DOHH2 (cell line): ENCODE measurements around the gene ALKBH3.

Experiments used
- H3F3A ChIP-seq: fragments of 200-600 bp; sonication (generic), shearing (Covaris generic); 2 replicates; pipeline ENCODE4 v1.6.0; 2016; ENCODE audit warnings: antibody characterized with exemption, mild to moderate bottlenecking; ENCODE audit not compliant: control insufficient read depth, insufficient read depth
- H3K27ac ChIP-seq: fragments of 200-600 bp; sonication (generic); 2 replicates; pipeline ENCODE4 v1.5.1; 2014; ENCODE audit warnings: low read depth, mild to moderate bottlenecking, low read length, moderate library complexity
- H3K27me3 ChIP-seq: fragments of 200-600 bp; sonication (generic); 2 replicates; pipeline ENCODE4 v1.6.1; 2014; ENCODE audit warnings: mild to moderate bottlenecking, low read length, mixed read lengths; ENCODE audit not compliant: control insufficient read depth
- H3K36me3 ChIP-seq: fragments of 200-600 bp; sonication (generic); 2 replicates; pipeline ENCODE4 v1.6.1; 2014; ENCODE audit warnings: mild to moderate bottlenecking, low read length, moderate library complexity, mixed read lengths; ENCODE audit not compliant: control insufficient read depth
- H3K4me1 ChIP-seq: fragments of 200-600 bp; sonication (generic); 2 replicates; pipeline ENCODE4 v1.6.1; 2014; ENCODE audit warnings: mild to moderate bottlenecking, low read length, mixed read lengths; ENCODE audit not compliant: control insufficient read depth
- H3K4me2 ChIP-seq: fragments of 200-600 bp; sonication (generic); 2 replicates; pipeline ENCODE4 v1.6.0; 2014; ENCODE audit warnings: mild to moderate bottlenecking, low read length, moderate library complexity
- H3K4me3 ChIP-seq: fragments of 200-600 bp; sonication (generic); 2 replicates; pipeline ENCODE4 v1.5.1; 2014; ENCODE audit warnings: mild to moderate bottlenecking, low read length, mixed read lengths
- H3K79me2 ChIP-seq: fragments of 200-600 bp; sonication (generic); 2 replicates; pipeline ENCODE4 v1.6.1; 2014; ENCODE audit warnings: mild to moderate bottlenecking, low read length, mixed read lengths; ENCODE audit not compliant: control insufficient read depth
- H3K9me2 ChIP-seq: fragments of 200-600 bp; sonication (generic); replicated peaks from 2 replicates; pipeline ENCODE4 v1.6.1; 2014; ENCODE audit warnings: mild to moderate bottlenecking, low read length, mixed read lengths; ENCODE audit not compliant: control insufficient read depth
- H3K9me3 ChIP-seq: fragments of 200-600 bp; sonication (generic); 2 replicates; pipeline ENCODE4 v1.6.1; 2014; ENCODE audit warnings: antibody characterized with exemption, low read length, mixed read lengths; ENCODE audit not compliant: control insufficient read depth, insufficient read depth
- H4K20me1 ChIP-seq: fragments of 200-600 bp; sonication (generic); 2 replicates; pipeline ENCODE4 v1.6.0; 2014; ENCODE audit warnings: low read depth, mild to moderate bottlenecking, antibody characterized with exemption, low read length, moderate library complexity; ENCODE audit not compliant: control insufficient read depth, insufficient read depth
- CTCF ChIP-seq: fragments of 200-600 bp; sonication (generic); IDR thresholded peaks from one replicate; pipeline ENCODE4 v1.5.1; 2014; ENCODE audit warnings: antibody characterized with exemption, mild to moderate bottlenecking, low read depth, low read length; ENCODE audit not compliant: poor library complexity, severe bottlenecking
- EZH2phosphoT487 ChIP-seq: fragments of 200-600 bp; sonication (generic); IDR thresholded peaks from 2 replicates; pipeline ENCODE4 v1.6.1; 2017; ENCODE audit warnings: borderline replicate concordance, mild to moderate bottlenecking, antibody characterized with exemption, low read length, moderate library complexity, mixed read lengths

Gene ALKBH3

GRCh38 chr11:43880640-43881159, at the start of gene ALKBH3:
TSS of gene ALKBH3 (plus strand) at chr11:43880831. CDS start at chr11:43882653, 1,822 bp downstream.
- Histone ChIP-seq H3K4me2 (peak within 1 kb of the TSS; percentile 90), H4K20me1 (no peaks in the 10 kb centered on the region)

GRCh38 chr11:43830928-43831440, 49.6 kb upstream of the ALKBH3 start:
- H3K4me2 ChIP-seq = no peak overlapping the region
- no peaks in the 10 kb centered on the region for H3K4me1 ChIP-seq
- no peak overlapping the region for H3K4me3 ChIP-seq
- no peaks in the 10 kb centered on the region for H3F3A ChIP-seq
- no peak overlapping the region for H3K27ac ChIP-seq
- no peaks in the 10 kb centered on the region for H3K27me3 ChIP-seq
- no peak for TF ChIP-seq EZH2phosphoT487
- no peak for TF ChIP-seq CTCF
- no peaks in the 10 kb centered on the region for H3K9me3 ChIP-seq
- H3K9me2 ChIP-seq = no peaks in the 10 kb centered on the region
- no peaks in the 10 kb centered on the region for H4K20me1 ChIP-seq
- peaks cover 36% of the 10 kb centered on the region for H3K36me3 ChIP-seq
- no peaks in the 10 kb centered on the region for H3K79me2 ChIP-seq

More at GRCh38 chr11:43880640-43881159, at the start of gene ALKBH3:
- H3K27me3 ChIP-seq = no peaks in the 10 kb centered on the region
- H3K9me2 ChIP-seq = no peaks in the 10 kb centered on the region
- H3K79me2 ChIP-seq = peaks cover 10% of the 10 kb centered on the region
- no peak within 1 kb of the TSS for H3K27ac ChIP-seq
- H3K4me3 ChIP-seq = peak within 1 kb of the TSS; percentile 92
- peaks cover 14% of the 10 kb centered on the region for H3K4me1 ChIP-seq
- peaks cover 16% of the 10 kb centered on the region; the same call in 1 of the 2 replicates for H3K9me3 ChIP-seq
- no peaks in the 10 kb centered on the region for H3F3A ChIP-seq
- no peak for TF ChIP-seq EZH2phosphoT487
- TF ChIP-seq CTCF = no peak
- peaks cover 24% of the 10 kb centered on the region for H3K36me3 ChIP-seq

- Histone ChIP-seq H3K4me3 (no peak overlapping the region), H3K79me2 (no peaks in the 10 kb centered on the region), H4K20me1 (no peaks in the 10 kb centered on the region), H3K4me2 (no peak overlapping the region), H3K36me3 (peaks cover 39% of the 10 kb centered on the region), H3K9me2 (no peaks in the 10 kb centered on the region), H3F3A (no peaks in the 10 kb centered on the region), H3K27ac (no peak overlapping the region), H3K27me3 (no peaks in the 10 kb centered on the region), H3K4me1 (no peaks in the 10 kb centered on the region), H3K9me3 (no peaks in the 10 kb centered on the region)
- TF ChIP-seq EZH2phosphoT487 = no peak
Observed at GRCh38 chr11:43832536-43832935, 48.1 kb upstream of the ALKBH3 start.

- Histone ChIP-seq H3F3A (no peaks in the 10 kb centered on the region), H3K4me1 (no peaks in the 10 kb centered on the region), H3K9me3 (no peaks in the 10 kb centered on the region), H3K36me3 (peaks cover 49% of the 10 kb centered on the region), H3K9me2 (no peaks in the 10 kb centered on the region), H3K79me2 (no peaks in the 10 kb centered on the region), H3K4me2 (no peak overlapping the region), H3K4me3 (no peak overlapping the region), H3K27me3 (no peaks in the 10 kb centered on the region), H4K20me1 (no peaks in the 10 kb centered on the region), H3K27ac (no peak overlapping the region)
- TF ChIP-seq CTCF = no peak
- TF ChIP-seq EZH2phosphoT487 = no peak
Observed at GRCh38 chr11:43833657-43834073, 47.0 kb upstream of the ALKBH3 start.
